ENCODE data around the gene CAMK1D.

CAMK1D gene

DNA sequence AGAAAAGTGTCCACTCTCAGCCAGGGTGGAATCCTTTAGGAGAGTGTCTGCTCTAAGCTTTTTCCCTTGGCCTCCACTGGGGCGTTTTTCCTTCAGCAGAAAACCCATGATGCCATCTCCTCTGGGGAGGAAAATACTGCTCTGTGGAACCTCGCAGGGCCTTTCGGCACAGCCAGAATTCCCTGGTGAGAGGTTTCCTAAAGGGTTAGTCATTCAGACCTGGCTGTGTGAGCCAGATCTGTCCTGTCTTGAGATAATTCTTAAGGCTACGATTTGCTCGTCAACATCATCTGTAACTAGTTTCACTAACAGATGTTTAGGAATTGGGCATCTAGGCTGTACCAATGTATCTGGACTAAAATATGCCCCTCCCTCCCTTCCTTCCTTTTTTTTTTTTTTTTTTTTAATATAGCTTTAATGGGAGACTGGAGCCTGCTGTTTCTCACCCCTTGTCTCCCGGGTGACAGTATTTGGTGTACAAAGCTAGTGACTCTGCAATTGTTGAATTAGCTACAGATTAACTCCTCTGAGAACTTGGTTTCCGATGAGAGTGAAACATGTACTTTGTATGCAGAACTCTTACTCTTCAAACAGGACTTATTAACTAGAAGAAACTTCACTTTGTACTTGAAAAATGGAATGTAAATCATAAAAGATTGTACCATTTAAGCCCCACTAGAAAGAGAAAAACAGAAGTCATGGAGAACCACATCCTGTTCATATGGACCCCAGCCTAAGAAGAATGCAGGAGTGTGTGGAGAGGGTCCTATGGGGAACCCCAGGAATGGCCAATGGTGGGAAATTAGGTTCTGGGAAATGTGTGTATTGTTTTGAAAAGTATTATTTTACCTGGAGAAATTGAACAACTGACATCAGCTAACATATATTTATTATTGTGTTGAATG lies 230.9 kb downstream of the CAMK1D start:
- ChIA-PET POLR2A (no interaction called here), CTCF (interaction anchor here (0.7 to 1.0 kb wide), 2 partner anchors 9 to 84 kb away, joined by 4 to 10 read pairs; no protein-coding TSS in a partner anchor)

DNA sequence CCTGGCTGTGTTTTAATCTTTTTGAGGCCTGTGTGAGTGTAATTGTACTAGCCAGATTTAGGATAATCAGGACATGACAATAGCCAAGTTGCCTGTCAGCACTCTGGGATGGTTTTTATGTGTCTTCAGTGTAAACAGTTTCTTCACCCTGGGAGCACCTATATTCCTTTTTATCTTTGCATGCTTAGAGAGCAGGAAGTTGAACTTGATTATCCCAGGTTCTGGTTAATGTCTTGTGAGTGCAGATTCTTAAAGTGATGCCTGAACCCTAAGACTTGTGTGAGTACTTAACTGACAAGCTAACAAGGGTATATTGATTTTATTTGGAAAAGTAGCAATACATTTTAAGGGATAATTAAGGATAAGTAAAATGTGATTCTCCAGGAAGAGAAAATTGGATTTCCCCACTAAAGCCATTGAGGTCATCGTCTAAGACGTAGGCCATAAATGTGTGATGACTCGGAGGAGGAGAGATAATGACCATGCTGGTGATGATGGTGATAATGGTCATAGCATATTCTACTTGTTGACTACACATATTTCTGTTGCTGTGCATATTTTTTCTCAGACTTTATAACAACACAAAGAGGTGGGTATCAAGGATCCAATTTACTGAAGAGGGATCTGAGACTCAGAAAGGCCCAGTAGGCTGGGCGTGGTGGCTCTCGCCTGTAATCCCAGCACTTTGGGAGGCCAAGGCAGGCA lies 234.7 kb downstream of the CAMK1D start:
- Histone ChIP-seq H3K36me3 (ENCODE audit: control insufficient read depth in 2 of 2, insufficient read depth in 1 of 2, low read length in 2 of 2) (no peaks in the 10 kb centered on the region), H3K4me1 (ENCODE audit: control insufficient read depth, insufficient read depth, low read length) (peaks cover 17% of the 10 kb centered on the region), H3K4me3 (ENCODE audit: low read depth, low read length) (no peak overlapping the region), H3K27ac (ENCODE audit: extremely low read depth, low read depth, low read length) (no peak overlapping the region), H3K9me3 (ENCODE audit: control insufficient read depth, insufficient read depth, low read depth, low read length) (no peaks in the 10 kb centered on the region; the same call in 1 of the 2 replicates)
- POLR2A ChIA-PET = no interaction called here
- CTCF ChIA-PET = interaction anchor here (0.7 kb wide), 1 partner anchor 469 kb away, joined by 4 read pairs; no protein-coding TSS in a partner anchor
- TF ChIP-seq, protein P1, sequence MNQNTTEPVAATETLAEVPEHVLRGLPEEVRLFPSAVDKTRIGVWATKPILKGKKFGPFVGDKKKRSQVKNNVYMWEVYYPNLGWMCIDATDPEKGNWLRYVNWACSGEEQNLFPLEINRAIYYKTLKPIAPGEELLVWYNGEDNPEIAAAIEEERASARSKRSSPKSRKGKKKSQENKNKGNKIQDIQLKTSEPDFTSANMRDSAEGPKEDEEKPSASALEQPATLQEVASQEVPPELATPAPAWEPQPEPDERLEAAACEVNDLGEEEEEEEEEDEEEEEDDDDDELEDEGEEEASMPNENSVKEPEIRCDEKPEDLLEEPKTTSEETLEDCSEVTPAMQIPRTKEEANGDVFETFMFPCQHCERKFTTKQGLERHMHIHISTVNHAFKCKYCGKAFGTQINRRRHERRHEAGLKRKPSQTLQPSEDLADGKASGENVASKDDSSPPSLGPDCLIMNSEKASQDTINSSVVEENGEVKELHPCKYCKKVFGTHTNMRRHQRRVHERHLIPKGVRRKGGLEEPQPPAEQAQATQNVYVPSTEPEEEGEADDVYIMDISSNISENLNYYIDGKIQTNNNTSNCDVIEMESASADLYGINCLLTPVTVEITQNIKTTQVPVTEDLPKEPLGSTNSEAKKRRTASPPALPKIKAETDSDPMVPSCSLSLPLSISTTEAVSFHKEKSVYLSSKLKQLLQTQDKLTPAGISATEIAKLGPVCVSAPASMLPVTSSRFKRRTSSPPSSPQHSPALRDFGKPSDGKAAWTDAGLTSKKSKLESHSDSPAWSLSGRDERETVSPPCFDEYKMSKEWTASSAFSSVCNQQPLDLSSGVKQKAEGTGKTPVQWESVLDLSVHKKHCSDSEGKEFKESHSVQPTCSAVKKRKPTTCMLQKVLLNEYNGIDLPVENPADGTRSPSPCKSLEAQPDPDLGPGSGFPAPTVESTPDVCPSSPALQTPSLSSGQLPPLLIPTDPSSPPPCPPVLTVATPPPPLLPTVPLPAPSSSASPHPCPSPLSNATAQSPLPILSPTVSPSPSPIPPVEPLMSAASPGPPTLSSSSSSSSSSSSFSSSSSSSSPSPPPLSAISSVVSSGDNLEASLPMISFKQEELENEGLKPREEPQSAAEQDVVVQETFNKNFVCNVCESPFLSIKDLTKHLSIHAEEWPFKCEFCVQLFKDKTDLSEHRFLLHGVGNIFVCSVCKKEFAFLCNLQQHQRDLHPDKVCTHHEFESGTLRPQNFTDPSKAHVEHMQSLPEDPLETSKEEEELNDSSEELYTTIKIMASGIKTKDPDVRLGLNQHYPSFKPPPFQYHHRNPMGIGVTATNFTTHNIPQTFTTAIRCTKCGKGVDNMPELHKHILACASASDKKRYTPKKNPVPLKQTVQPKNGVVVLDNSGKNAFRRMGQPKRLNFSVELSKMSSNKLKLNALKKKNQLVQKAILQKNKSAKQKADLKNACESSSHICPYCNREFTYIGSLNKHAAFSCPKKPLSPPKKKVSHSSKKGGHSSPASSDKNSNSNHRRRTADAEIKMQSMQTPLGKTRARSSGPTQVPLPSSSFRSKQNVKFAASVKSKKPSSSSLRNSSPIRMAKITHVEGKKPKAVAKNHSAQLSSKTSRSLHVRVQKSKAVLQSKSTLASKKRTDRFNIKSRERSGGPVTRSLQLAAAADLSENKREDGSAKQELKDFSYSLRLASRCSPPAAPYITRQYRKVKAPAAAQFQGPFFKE (tag by site-specific recombination; IDR thresholded peaks at IDR 0.05; ENCODE audit: borderline replicate concordance) = no peak
- no peak for TF ChIP-seq KLF16 (tag by site-specific recombination; IDR thresholded peaks at IDR 0.05)
- TF ChIP-seq ZNF768 (tag by site-specific recombination; IDR thresholded peaks at IDR 0.05) = no peak
- TF ChIP-seq, protein P2, sequence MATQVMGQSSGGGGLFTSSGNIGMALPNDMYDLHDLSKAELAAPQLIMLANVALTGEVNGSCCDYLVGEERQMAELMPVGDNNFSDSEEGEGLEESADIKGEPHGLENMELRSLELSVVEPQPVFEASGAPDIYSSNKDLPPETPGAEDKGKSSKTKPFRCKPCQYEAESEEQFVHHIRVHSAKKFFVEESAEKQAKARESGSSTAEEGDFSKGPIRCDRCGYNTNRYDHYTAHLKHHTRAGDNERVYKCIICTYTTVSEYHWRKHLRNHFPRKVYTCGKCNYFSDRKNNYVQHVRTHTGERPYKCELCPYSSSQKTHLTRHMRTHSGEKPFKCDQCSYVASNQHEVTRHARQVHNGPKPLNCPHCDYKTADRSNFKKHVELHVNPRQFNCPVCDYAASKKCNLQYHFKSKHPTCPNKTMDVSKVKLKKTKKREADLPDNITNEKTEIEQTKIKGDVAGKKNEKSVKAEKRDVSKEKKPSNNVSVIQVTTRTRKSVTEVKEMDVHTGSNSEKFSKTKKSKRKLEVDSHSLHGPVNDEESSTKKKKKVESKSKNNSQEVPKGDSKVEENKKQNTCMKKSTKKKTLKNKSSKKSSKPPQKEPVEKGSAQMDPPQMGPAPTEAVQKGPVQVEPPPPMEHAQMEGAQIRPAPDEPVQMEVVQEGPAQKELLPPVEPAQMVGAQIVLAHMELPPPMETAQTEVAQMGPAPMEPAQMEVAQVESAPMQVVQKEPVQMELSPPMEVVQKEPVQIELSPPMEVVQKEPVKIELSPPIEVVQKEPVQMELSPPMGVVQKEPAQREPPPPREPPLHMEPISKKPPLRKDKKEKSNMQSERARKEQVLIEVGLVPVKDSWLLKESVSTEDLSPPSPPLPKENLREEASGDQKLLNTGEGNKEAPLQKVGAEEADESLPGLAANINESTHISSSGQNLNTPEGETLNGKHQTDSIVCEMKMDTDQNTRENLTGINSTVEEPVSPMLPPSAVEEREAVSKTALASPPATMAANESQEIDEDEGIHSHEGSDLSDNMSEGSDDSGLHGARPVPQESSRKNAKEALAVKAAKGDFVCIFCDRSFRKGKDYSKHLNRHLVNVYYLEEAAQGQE (tag by site-specific recombination; IDR thresholded peaks at IDR 0.05) = no peak
- TF ChIP-seq ZNF510 (tag by site-specific recombination; IDR thresholded peaks at IDR 0.05; ENCODE audit: insufficient replicate concordance) = no peak
- TF ChIP-seq ZNF324 (tag by site-specific recombination; IDR thresholded peaks at IDR 0.05) = no peak

More for the DNA sequence above, 230.9 kb downstream of the CAMK1D start:
- Histone ChIP-seq H3K9me3 (ENCODE audit: control insufficient read depth, insufficient read depth, low read depth, low read length) (no peaks in the 10 kb centered on the region; the same call in 1 of the 2 replicates), H3K4me1 (ENCODE audit: control insufficient read depth, insufficient read depth, low read length) (no peaks in the 10 kb centered on the region), H3K36me3 (ENCODE audit: control insufficient read depth in 2 of 2, insufficient read depth in 1 of 2, low read length in 2 of 2) (no peaks in the 10 kb centered on the region), H3K4me3 (ENCODE audit: low read depth, low read length) (no peak overlapping the region), H3K27ac (ENCODE audit: extremely low read depth, low read depth, low read length) (no peak overlapping the region)
- TF ChIP-seq, protein P3, sequence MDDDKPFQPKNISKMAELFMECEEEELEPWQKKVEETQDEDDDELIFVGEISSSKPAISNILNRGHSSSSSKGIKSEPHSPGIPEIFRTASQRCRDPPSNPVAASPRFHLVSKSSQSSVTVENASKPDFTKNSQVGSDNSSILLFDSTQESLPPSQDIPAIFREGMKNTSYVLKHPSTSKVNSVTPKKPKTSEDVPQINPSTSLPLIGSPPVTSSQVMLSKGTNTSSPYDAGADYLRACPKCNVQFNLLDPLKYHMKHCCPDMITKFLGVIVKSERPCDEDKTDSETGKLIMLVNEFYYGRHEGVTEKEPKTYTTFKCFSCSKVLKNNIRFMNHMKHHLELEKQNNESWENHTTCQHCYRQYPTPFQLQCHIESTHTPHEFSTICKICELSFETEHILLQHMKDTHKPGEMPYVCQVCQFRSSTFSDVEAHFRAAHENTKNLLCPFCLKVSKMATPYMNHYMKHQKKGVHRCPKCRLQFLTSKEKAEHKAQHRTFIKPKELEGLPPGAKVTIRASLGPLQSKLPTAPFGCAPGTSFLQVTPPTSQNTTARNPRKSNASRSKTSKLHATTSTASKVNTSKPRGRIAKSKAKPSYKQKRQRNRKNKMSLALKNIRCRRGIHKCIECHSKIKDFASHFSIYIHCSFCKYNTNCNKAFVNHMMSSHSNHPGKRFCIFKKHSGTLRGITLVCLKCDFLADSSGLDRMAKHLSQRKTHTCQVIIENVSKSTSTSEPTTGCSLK (tag by site-specific recombination; IDR thresholded peaks at IDR 0.05) = no peak
- TF ChIP-seq ZNF174 (tag by site-specific recombination; IDR thresholded peaks at IDR 0.05) = no peak
- no peak for TF ChIP-seq ZNF658 (tag by site-specific recombination; IDR thresholded peaks at IDR 0.05)
- TF ChIP-seq MZF1 (tag by site-specific recombination; IDR thresholded peaks at IDR 0.05; ENCODE audit: borderline replicate concordance) = no peak
- TF ChIP-seq, protein P4, sequence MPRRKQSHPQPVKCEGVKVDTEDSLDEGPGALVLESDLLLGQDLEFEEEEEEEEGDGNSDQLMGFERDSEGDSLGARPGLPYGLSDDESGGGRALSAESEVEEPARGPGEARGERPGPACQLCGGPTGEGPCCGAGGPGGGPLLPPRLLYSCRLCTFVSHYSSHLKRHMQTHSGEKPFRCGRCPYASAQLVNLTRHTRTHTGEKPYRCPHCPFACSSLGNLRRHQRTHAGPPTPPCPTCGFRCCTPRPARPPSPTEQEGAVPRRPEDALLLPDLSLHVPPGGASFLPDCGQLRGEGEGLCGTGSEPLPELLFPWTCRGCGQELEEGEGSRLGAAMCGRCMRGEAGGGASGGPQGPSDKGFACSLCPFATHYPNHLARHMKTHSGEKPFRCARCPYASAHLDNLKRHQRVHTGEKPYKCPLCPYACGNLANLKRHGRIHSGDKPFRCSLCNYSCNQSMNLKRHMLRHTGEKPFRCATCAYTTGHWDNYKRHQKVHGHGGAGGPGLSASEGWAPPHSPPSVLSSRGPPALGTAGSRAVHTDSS (tag by site-specific recombination; IDR thresholded peaks at IDR 0.05) = no peak
- no peak for TF ChIP-seq ZNF544 (tag by site-specific recombination; IDR thresholded peaks at IDR 0.05)
- TF ChIP-seq, protein P5, sequence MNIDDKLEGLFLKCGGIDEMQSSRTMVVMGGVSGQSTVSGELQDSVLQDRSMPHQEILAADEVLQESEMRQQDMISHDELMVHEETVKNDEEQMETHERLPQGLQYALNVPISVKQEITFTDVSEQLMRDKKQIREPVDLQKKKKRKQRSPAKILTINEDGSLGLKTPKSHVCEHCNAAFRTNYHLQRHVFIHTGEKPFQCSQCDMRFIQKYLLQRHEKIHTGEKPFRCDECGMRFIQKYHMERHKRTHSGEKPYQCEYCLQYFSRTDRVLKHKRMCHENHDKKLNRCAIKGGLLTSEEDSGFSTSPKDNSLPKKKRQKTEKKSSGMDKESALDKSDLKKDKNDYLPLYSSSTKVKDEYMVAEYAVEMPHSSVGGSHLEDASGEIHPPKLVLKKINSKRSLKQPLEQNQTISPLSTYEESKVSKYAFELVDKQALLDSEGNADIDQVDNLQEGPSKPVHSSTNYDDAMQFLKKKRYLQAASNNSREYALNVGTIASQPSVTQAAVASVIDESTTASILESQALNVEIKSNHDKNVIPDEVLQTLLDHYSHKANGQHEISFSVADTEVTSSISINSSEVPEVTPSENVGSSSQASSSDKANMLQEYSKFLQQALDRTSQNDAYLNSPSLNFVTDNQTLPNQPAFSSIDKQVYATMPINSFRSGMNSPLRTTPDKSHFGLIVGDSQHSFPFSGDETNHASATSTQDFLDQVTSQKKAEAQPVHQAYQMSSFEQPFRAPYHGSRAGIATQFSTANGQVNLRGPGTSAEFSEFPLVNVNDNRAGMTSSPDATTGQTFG (tag by site-specific recombination; IDR thresholded peaks at IDR 0.05; ENCODE audit: borderline replicate concordance) = no peak
- TF ChIP-seq ZNF747 (tag by site-specific recombination; IDR thresholded peaks at IDR 0.05) = no peak

Data from HEK293 (cell line).